ENCODE results near the gene KRT2. TPM values are rescaled to one million over a fixed set of nuclear protein-coding genes. Genes with fewer than 3 reads are reported as not detected.

Gene KRT2
- total and polyA plus RNA-seq, 2 of the 8 experiments (the other 6 are each of a cell fraction or from before 2014, with no cell fraction given): not detected

DNA sequence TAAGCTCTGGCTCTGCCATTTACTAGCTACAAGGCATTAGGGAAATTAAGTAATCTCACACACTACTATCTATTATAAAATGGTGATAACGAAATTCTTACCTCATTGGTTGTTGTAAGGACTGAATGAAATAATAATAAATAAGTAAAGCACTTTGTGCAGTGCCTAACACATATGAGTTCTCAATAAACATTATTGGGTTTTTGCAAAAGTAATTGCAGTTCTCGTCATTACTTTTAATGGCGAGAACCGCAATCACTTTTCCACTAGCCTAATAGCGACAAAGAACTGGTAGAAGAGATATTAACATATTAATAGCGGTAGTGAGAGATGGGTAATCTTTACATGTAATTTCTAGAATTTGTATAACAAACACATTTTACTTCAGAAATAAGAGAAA lies 42.1 kb upstream of the KRT2 start (continued):
- no peak for TF ChIP-seq KDM4A (IDR thresholded peaks at IDR 0.05; ENCODE audit: low read depth, low read length, severe bottlenecking)
- TF ChIP-seq, protein P1, sequence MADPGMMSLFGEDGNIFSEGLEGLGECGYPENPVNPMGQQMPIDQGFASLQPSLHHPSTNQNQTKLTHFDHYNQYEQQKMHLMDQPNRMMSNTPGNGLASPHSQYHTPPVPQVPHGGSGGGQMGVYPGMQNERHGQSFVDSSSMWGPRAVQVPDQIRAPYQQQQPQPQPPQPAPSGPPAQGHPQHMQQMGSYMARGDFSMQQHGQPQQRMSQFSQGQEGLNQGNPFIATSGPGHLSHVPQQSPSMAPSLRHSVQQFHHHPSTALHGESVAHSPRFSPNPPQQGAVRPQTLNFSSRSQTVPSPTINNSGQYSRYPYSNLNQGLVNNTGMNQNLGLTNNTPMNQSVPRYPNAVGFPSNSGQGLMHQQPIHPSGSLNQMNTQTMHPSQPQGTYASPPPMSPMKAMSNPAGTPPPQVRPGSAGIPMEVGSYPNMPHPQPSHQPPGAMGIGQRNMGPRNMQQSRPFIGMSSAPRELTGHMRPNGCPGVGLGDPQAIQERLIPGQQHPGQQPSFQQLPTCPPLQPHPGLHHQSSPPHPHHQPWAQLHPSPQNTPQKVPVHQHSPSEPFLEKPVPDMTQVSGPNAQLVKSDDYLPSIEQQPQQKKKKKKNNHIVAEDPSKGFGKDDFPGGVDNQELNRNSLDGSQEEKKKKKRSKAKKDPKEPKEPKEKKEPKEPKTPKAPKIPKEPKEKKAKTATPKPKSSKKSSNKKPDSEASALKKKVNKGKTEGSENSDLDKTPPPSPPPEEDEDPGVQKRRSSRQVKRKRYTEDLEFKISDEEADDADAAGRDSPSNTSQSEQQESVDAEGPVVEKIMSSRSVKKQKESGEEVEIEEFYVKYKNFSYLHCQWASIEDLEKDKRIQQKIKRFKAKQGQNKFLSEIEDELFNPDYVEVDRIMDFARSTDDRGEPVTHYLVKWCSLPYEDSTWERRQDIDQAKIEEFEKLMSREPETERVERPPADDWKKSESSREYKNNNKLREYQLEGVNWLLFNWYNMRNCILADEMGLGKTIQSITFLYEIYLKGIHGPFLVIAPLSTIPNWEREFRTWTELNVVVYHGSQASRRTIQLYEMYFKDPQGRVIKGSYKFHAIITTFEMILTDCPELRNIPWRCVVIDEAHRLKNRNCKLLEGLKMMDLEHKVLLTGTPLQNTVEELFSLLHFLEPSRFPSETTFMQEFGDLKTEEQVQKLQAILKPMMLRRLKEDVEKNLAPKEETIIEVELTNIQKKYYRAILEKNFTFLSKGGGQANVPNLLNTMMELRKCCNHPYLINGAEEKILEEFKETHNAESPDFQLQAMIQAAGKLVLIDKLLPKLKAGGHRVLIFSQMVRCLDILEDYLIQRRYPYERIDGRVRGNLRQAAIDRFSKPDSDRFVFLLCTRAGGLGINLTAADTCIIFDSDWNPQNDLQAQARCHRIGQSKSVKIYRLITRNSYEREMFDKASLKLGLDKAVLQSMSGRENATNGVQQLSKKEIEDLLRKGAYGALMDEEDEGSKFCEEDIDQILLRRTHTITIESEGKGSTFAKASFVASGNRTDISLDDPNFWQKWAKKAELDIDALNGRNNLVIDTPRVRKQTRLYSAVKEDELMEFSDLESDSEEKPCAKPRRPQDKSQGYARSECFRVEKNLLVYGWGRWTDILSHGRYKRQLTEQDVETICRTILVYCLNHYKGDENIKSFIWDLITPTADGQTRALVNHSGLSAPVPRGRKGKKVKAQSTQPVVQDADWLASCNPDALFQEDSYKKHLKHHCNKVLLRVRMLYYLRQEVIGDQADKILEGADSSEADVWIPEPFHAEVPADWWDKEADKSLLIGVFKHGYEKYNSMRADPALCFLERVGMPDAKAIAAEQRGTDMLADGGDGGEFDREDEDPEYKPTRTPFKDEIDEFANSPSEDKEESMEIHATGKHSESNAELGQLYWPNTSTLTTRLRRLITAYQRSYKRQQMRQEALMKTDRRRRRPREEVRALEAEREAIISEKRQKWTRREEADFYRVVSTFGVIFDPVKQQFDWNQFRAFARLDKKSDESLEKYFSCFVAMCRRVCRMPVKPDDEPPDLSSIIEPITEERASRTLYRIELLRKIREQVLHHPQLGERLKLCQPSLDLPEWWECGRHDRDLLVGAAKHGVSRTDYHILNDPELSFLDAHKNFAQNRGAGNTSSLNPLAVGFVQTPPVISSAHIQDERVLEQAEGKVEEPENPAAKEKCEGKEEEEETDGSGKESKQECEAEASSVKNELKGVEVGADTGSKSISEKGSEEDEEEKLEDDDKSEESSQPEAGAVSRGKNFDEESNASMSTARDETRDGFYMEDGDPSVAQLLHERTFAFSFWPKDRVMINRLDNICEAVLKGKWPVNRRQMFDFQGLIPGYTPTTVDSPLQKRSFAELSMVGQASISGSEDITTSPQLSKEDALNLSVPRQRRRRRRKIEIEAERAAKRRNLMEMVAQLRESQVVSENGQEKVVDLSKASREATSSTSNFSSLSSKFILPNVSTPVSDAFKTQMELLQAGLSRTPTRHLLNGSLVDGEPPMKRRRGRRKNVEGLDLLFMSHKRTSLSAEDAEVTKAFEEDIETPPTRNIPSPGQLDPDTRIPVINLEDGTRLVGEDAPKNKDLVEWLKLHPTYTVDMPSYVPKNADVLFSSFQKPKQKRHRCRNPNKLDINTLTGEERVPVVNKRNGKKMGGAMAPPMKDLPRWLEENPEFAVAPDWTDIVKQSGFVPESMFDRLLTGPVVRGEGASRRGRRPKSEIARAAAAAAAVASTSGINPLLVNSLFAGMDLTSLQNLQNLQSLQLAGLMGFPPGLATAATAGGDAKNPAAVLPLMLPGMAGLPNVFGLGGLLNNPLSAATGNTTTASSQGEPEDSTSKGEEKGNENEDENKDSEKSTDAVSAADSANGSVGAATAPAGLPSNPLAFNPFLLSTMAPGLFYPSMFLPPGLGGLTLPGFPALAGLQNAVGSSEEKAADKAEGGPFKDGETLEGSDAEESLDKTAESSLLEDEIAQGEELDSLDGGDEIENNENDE (IDR thresholded peaks at IDR 0.05; ENCODE audit: insufficient replicate concordance, low read length): no peak
- TF ChIP-seq, protein P2, sequence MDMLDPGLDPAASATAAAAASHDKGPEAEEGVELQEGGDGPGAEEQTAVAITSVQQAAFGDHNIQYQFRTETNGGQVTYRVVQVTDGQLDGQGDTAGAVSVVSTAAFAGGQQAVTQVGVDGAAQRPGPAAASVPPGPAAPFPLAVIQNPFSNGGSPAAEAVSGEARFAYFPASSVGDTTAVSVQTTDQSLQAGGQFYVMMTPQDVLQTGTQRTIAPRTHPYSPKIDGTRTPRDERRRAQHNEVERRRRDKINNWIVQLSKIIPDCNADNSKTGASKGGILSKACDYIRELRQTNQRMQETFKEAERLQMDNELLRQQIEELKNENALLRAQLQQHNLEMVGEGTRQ (IDR thresholded peaks at IDR 0.05; ENCODE audit: low read length): no peak
